Neural crest cell (in vitro differentiated cells): ENCODE data around the gene NUDT19. TPM values are rescaled to one million over a fixed set of nuclear protein-coding genes. Genes with fewer than 3 reads are reported as not detected.
"Not testable (repeated sequence)": the region's sequence is repeated elsewhere in the genome, so short reads cannot be mapped to it uniquely, and the experiment has no call there.

Source experiments
- DNase-seq: peaks from one replicate; pipeline ENCODE4 v3.0.0; 2021; ENCODE audit warnings: low read depth, mixed read lengths, low spot score
- H3K27ac Mint-ChIP-seq: one replicate; pipeline ENCODE4 v1.8.0; 2021; ENCODE audit warnings: mild to moderate bottlenecking, mixed read lengths; ENCODE audit not compliant: unreplicated experiment
- H3K27me3 Mint-ChIP-seq: 2 replicates; pipeline ENCODE4 v1.8.0; 2021; ENCODE audit warnings: low read depth, mild to moderate bottlenecking, mixed read lengths
- H3K36me3 Mint-ChIP-seq: 2 replicates; pipeline ENCODE4 v1.8.0; 2021; ENCODE audit warnings: low read depth, mild to moderate bottlenecking, mixed read lengths
- H3K4me1 Mint-ChIP-seq: 2 replicates; pipeline ENCODE4 v1.8.0; 2021; ENCODE audit warnings: mixed read lengths
- H3K4me3 Mint-ChIP-seq: one replicate; pipeline ENCODE4 v1.8.0; 2021; ENCODE audit warnings: mild to moderate bottlenecking, mixed read lengths
- H3K9me3 Mint-ChIP-seq: 2 replicates; pipeline ENCODE4 v1.8.0; 2021; ENCODE audit warnings: mixed read lengths
- total RNA-seq: library from RNA; stranded (reverse); gene quantifications from 2 replicates; pipeline ENCODE4 v1.2.1, GENCODE V29; 2021
- TF ChIP-seq, protein P1 (sequence below): fragments of 200-600 bp; sonication (generic); conservative IDR thresholded peaks from 2 replicates; pipeline ENCODE4 v1.5.0; 2021; ENCODE audit warnings: antibody characterized with exemption, mild to moderate bottlenecking

The NUDT19 gene
- total RNA-seq, 1 donor from 2014 or later = 11.1 TPM

- H3K36me3 Mint-ChIP-seq = no peaks in the 10 kb centered on the region
- H3K4me1 Mint-ChIP-seq = no peaks in the 10 kb centered on the region
- H3K27ac Mint-ChIP-seq = no peak overlapping the region
- no peak overlapping the region for H3K4me3 Mint-ChIP-seq
- peaks cover 8% of the 10 kb centered on the region for H3K27me3 Mint-ChIP-seq
- H3K9me3 Mint-ChIP-seq = no peaks in the 10 kb centered on the region
- TF ChIP-seq, protein P1, sequence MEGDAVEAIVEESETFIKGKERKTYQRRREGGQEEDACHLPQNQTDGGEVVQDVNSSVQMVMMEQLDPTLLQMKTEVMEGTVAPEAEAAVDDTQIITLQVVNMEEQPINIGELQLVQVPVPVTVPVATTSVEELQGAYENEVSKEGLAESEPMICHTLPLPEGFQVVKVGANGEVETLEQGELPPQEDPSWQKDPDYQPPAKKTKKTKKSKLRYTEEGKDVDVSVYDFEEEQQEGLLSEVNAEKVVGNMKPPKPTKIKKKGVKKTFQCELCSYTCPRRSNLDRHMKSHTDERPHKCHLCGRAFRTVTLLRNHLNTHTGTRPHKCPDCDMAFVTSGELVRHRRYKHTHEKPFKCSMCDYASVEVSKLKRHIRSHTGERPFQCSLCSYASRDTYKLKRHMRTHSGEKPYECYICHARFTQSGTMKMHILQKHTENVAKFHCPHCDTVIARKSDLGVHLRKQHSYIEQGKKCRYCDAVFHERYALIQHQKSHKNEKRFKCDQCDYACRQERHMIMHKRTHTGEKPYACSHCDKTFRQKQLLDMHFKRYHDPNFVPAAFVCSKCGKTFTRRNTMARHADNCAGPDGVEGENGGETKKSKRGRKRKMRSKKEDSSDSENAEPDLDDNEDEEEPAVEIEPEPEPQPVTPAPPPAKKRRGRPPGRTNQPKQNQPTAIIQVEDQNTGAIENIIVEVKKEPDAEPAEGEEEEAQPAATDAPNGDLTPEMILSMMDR = no peak
- DNase-seq = no peak
Observed at GRCh38 chr19:32743021-32743420, 51.4 kb downstream of the NUDT19 start.

DNA sequence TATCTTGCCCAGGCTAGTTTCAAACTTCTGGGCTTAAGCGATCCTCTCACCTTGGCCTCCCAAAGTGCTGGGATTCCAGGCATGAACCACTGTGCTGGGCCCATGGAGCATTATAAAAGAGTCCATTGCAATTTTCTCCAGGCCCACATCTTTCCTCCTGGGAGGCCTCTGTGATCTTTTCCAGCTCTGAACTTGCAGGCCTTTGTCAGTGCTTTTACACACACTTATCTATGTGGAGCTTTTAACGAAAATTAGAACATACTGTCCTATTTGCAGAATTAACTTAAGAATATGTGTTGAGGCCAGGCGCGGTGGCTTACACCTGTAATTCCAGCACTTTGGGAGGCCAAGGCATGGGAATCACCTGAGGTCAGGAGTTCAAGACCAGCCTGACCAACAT is 51.8 kb downstream of the NUDT19 start:
- H3K27ac Mint-ChIP-seq = no peak overlapping the region
- H3K4me3 Mint-ChIP-seq = no peak overlapping the region
- H3K4me1 Mint-ChIP-seq = no peaks in the 10 kb centered on the region
- no peak for DNase-seq
- TF ChIP-seq, protein P1 = no peak
- peaks cover 8% of the 10 kb centered on the region for H3K27me3 Mint-ChIP-seq
- H3K36me3 Mint-ChIP-seq = no peaks in the 10 kb centered on the region
- no peaks in the 10 kb centered on the region for H3K9me3 Mint-ChIP-seq

DNA sequence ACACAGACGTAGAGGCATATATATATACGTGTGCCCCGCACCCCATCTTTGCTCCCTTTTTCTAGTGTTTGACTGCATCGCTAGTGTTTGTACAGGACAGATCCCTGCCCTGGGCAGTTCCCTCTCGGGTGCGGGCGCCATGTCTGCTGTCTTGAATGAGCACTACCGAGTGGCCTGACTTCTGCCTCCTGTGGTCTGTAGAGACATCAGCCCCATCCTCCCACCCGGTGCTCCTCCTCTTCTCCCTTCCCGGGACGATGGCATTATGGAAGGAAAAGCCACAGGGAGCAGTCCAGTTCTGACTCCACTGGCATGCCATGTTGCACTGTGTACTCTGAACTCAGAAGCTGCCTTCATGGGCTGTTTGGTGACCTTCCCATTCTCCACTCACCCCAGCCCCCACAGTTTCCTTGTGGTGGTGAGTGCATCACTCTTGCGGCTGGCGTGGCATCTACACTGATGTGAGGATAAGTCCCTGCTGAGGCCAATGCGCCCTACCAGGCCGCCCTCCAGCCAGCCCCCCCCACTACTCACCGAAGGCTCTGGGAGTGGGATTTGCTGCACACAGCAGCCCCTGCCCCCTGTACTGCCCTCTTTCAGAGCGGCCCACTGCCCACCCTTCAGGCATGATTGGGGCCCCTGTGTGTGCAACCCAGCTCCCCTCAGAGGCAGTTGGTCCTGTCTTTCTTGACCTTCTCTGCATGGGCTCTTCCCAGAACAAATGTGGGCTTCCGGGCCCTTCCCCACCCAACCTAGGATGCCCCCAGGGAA is 53.1 kb downstream of the NUDT19 start:
- peaks cover 11% of the 10 kb centered on the region for H3K27me3 Mint-ChIP-seq
- TF ChIP-seq, protein P1 = no peak
- no peak overlapping the region for H3K4me3 Mint-ChIP-seq
- H3K9me3 Mint-ChIP-seq = no peaks in the 10 kb centered on the region
- no peaks in the 10 kb centered on the region for H3K36me3 Mint-ChIP-seq
- H3K4me1 Mint-ChIP-seq = no peaks in the 10 kb centered on the region
- no peak for DNase-seq
- no peak overlapping the region for H3K27ac Mint-ChIP-seq

GRCh38 chr19:32745594-32746251 is 54.1 kb downstream of the NUDT19 start:
- not testable (repeated sequence) for H3K4me3 Mint-ChIP-seq, H3K27me3 Mint-ChIP-seq, H3K36me3 Mint-ChIP-seq, H3K4me1 Mint-ChIP-seq, H3K27ac Mint-ChIP-seq, DNase-seq, H3K9me3 Mint-ChIP-seq

DNA sequence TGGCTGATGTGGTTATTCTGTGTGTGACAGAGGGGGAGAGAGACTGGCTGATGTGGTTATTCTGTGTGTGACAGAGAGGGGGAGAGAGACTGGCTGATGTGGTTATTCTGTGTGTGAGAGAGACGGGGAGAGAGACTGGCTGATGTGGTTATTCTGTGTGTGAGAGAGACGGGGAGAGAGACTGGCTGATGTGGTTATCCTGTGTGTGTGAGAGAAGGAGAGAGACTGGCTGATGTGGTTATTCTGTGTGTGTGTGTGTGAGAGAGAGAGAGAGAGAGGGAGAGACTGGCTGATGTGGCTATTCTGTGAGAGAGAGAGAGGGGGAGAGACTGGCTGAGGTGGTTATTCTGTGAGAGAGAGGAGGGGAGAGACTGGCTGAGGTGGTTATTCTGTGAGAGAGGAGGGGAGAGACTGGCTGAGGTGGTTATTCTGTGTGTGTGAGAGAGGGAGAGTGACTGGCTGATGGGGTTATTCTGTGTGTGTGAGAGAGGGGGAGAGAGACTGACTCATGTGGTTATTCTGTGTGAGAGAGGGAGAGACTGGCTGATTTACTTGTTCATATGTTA is 55.1 kb downstream of the NUDT19 start:
- not testable (repeated sequence) for DNase-seq, H3K27ac Mint-ChIP-seq

DNA sequence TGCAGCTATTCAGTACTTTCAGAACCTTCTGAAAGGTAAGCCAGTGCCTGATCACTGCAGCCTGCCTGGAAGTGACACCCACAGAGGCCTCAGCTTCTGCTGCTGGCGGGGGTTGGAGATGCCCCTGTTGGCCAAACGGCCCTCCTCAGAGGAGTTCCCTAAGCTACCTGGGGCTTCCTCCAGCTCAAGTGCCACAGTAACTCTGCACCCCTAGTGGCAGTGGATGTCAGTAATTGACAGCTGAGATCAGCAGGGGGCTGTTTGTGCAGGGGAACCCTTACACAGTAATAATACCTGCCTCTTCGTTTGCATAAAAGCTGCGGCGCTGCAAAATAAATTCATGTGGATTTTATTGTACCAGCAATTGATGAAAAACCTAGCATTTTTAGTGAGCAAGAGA is 56.9 kb downstream of the NUDT19 start:
- Mint-ChIP-seq H3K36me3 (no peaks in the 10 kb centered on the region), H3K27me3 (peaks cover 3% of the 10 kb centered on the region), H3K4me1 (no peaks in the 10 kb centered on the region), H3K9me3 (no peaks in the 10 kb centered on the region), H3K27ac (no peak overlapping the region), H3K4me3 (no peak overlapping the region)
- TF ChIP-seq, protein P1 = no peak
- DNase-seq = no peak

More for the DNA sequence above, 55.1 kb downstream of the NUDT19 start:
- H3K9me3 Mint-ChIP-seq, H3K4me3 Mint-ChIP-seq, H3K36me3 Mint-ChIP-seq, H3K4me1 Mint-ChIP-seq, H3K27me3 Mint-ChIP-seq: not testable (repeated sequence)
